Neural progenitor cell (in vitro differentiated cells): Measurements from ENCODE around the gene PTPN4. TPM values are rescaled to one million over a fixed set of nuclear protein-coding genes. Genes with fewer than 3 reads are reported as not detected.

Source experiments
- DNase-seq: peaks from one replicate; pipeline ENCODE4 v3.0.0-alpha.2; 2016; ENCODE audit warnings: low spot score
- H2AFZ ChIP-seq: fragments of 200-600 bp; sonication (generic); replicated peaks from 2 replicates; pipeline ENCODE4 v1.6.1; 2016; ENCODE audit warnings: antibody characterized with exemption
- H3F3A ChIP-seq: fragments of 200-600 bp; sonication (generic); 2 replicates; pipeline ENCODE4 v1.6.1; 2016; ENCODE audit warnings: antibody characterized with exemption, low read depth
- H3K27ac ChIP-seq: fragments of 200-600 bp; sonication (generic); 2 replicates; pipeline ENCODE4 v1.5.1; 2016; ENCODE audit warnings: mild to moderate bottlenecking
- H3K27me3 ChIP-seq: fragments of 200-600 bp; sonication (generic); 2 replicates; pipeline ENCODE4 v1.6.1; 2016; ENCODE audit warnings: mild to moderate bottlenecking, moderate library complexity
- H3K36me3 ChIP-seq: fragments of 200-600 bp; sonication (generic); 2 replicates; pipeline ENCODE4 v1.5.1; 2016
- H3K4me1 ChIP-seq: fragments of 200-600 bp; sonication (generic); 2 replicates; pipeline ENCODE4 v1.6.1; 2016; ENCODE audit warnings: mixed run types
- H3K4me2 ChIP-seq: fragments of 200-600 bp; sonication (generic); 2 replicates; pipeline ENCODE4 v1.6.1; 2016
- H3K4me3 ChIP-seq: fragments of 200-600 bp; sonication (generic); 2 replicates; pipeline ENCODE4 v1.5.1; 2016
- H3K79me2 ChIP-seq: fragments of 200-600 bp; sonication (generic); 2 replicates; pipeline ENCODE4 v1.6.1; 2016; ENCODE audit warnings: low read depth
- H3K9ac ChIP-seq: fragments of 200-600 bp; sonication (generic); 2 replicates; pipeline ENCODE4 v1.6.1; 2016
- H3K9me3 ChIP-seq: fragments of 200-600 bp; sonication (generic); 2 replicates; pipeline ENCODE4 v1.5.1; 2016; ENCODE audit warnings: low read depth
- H4K20me1 ChIP-seq: fragments of 200-600 bp; sonication (generic); 2 replicates; pipeline ENCODE4 v1.6.1; 2016; ENCODE audit warnings: low read depth
- H3K27ac Mint-ChIP-seq: 3 replicates; pipeline ENCODE4 v1.8.0; 2021; ENCODE audit warnings: mixed read lengths
- H3K27me3 Mint-ChIP-seq: 2 replicates; pipeline ENCODE4 v1.8.0; 2022; ENCODE audit warnings: low read depth, mild to moderate bottlenecking, inconsistent platforms, moderate library complexity, mixed read lengths; ENCODE audit not compliant: insufficient read depth
- H3K36me3 Mint-ChIP-seq: 3 replicates; pipeline ENCODE4 v1.8.0; 2021; ENCODE audit warnings: mixed read lengths
- H3K4me1 Mint-ChIP-seq: 3 replicates; pipeline ENCODE4 v1.8.0; 2021; ENCODE audit warnings: mixed read lengths
- H3K4me3 Mint-ChIP-seq: 3 replicates; pipeline ENCODE4 v1.8.0; 2021; ENCODE audit warnings: mild to moderate bottlenecking, moderate library complexity, mixed read lengths
- H3K9me3 Mint-ChIP-seq: 3 replicates; pipeline ENCODE4 v1.8.0; 2020; ENCODE audit warnings: mixed read lengths
- EZH2 ChIP-seq: fragments of 200-600 bp; sonication (generic); IDR thresholded peaks from 2 replicates; pipeline ENCODE4 v1.6.1; 2017; ENCODE audit warnings: antibody characterized with exemption, mild to moderate bottlenecking, moderate library complexity
- EZH2phosphoT487 ChIP-seq: fragments of 200-600 bp; sonication (generic); IDR thresholded peaks from 2 replicates; pipeline ENCODE4 v1.6.1; 2017; ENCODE audit warnings: antibody characterized with exemption
- total RNA-seq: library from RNA; depleted of rRNA; stranded (reverse); fragments of >200 nt; gene quantifications from 2 replicates; pipeline ENCODE4 v1.2.3, GENCODE V29; 2015; ENCODE audit warnings: low replicate concordance
- TF ChIP-seq, protein P1 (sequence below): fragments of 200-600 bp; sonication (generic); IDR thresholded peaks from 2 replicates; pipeline ENCODE4 v1.5.1; 2017; ENCODE audit warnings: antibody characterized with exemption, mild to moderate bottlenecking

PTPN4 gene
- total RNA-seq, 1 donor from 2014 or later, result 51.8 TPM

- H3F3A ChIP-seq, result no peaks in the 10 kb centered on the region
- H3K36me3 ChIP-seq, result no peaks in the 10 kb centered on the region
- no peaks in the 10 kb centered on the region for H3K27me3 ChIP-seq
- peaks cover 100% of the 10 kb centered on the region for H3K79me2 ChIP-seq
- H3K9ac ChIP-seq, result no peak overlapping the region
- no peak overlapping the region for H3K4me3 ChIP-seq
- Mint-ChIP-seq H3K4me3 (no peak overlapping the region), H3K36me3 (peaks cover 17% of the 10 kb centered on the region), H3K27me3 (peaks cover 2% of the 10 kb centered on the region), H3K4me1 (peaks cover 7% of the 10 kb centered on the region), H3K27ac (no peak overlapping the region), H3K9me3 (peaks cover 16% of the 10 kb centered on the region)
- H3K4me1 ChIP-seq, result peaks cover 17% of the 10 kb centered on the region
- DNase-seq, result no peak
- H3K27ac ChIP-seq, result no peak overlapping the region
- no peak overlapping the region for H2AFZ ChIP-seq
- H4K20me1 ChIP-seq, result peaks cover 66% of the 10 kb centered on the region
- TF ChIP-seq, protein P1, sequence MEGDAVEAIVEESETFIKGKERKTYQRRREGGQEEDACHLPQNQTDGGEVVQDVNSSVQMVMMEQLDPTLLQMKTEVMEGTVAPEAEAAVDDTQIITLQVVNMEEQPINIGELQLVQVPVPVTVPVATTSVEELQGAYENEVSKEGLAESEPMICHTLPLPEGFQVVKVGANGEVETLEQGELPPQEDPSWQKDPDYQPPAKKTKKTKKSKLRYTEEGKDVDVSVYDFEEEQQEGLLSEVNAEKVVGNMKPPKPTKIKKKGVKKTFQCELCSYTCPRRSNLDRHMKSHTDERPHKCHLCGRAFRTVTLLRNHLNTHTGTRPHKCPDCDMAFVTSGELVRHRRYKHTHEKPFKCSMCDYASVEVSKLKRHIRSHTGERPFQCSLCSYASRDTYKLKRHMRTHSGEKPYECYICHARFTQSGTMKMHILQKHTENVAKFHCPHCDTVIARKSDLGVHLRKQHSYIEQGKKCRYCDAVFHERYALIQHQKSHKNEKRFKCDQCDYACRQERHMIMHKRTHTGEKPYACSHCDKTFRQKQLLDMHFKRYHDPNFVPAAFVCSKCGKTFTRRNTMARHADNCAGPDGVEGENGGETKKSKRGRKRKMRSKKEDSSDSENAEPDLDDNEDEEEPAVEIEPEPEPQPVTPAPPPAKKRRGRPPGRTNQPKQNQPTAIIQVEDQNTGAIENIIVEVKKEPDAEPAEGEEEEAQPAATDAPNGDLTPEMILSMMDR, result no peak
- TF ChIP-seq EZH2phosphoT487, result no peak
- no peak for TF ChIP-seq EZH2
- H3K4me2 ChIP-seq, result no peak overlapping the region
- no peaks in the 10 kb centered on the region for H3K9me3 ChIP-seq
Observed at GRCh38 chr2:119768742-119769141, 9.0 kb downstream of the PTPN4 start.

- Histone ChIP-seq H3K27me3 (no peaks in the 10 kb centered on the region), H3K9ac (no peak overlapping the region), H3K4me3 (no peak overlapping the region), H3K9me3 (no peaks in the 10 kb centered on the region), H3K36me3 (no peaks in the 10 kb centered on the region), H3K79me2 (peaks cover 100% of the 10 kb centered on the region), H3K4me1 (peaks cover 8% of the 10 kb centered on the region), H4K20me1 (peaks cover 58% of the 10 kb centered on the region), H3K27ac (no peak overlapping the region), H3K4me2 (no peak overlapping the region), H2AFZ (no peak overlapping the region), H3F3A (no peaks in the 10 kb centered on the region)
- H3K4me3 Mint-ChIP-seq, result no peak overlapping the region
- no peaks in the 10 kb centered on the region for H3K4me1 Mint-ChIP-seq
- peaks cover 22% of the 10 kb centered on the region for H3K9me3 Mint-ChIP-seq
- peaks cover 23% of the 10 kb centered on the region for H3K36me3 Mint-ChIP-seq
- no peak for DNase-seq
- TF ChIP-seq, protein P1, result no peak
- TF ChIP-seq EZH2 (no peak), EZH2phosphoT487 (no peak)
- H3K27ac Mint-ChIP-seq, result no peak overlapping the region
- H3K27me3 Mint-ChIP-seq, result peaks cover 2% of the 10 kb centered on the region
Observed at GRCh38 chr2:119769645-119770044, 9.9 kb downstream of the PTPN4 start.

DNA sequence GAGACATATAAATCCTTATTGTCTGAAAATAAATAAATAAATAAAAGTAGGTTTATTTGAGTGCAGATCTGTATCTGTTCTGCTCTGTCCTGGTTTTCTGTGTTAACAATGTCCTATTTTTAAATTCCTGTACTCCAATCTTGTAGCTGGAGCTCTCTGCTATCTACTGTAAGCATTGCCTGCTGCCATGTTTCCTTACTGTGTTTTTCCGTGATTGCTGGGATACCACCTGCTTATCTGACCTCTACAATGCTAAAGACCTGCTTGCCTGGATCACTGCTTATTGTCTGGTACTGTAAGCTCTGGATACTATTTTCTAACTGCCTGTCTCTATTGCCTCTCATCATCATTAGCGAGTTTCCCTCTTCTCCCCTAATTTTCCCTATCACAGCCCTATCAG is 11.6 kb downstream of the PTPN4 start:
- no peak overlapping the region for H2AFZ ChIP-seq
- H3K27ac ChIP-seq, result no peak overlapping the region
- no peaks in the 10 kb centered on the region for H3F3A ChIP-seq
- H3K4me2 ChIP-seq, result no peak overlapping the region
- DNase-seq, result no peak
- H3K4me3 Mint-ChIP-seq, result no peak overlapping the region
- peaks cover 21% of the 10 kb centered on the region for H3K36me3 Mint-ChIP-seq
- H3K27me3 Mint-ChIP-seq, result peaks cover 3% of the 10 kb centered on the region
- H3K4me1 Mint-ChIP-seq, result no peaks in the 10 kb centered on the region
- no peak for TF ChIP-seq EZH2phosphoT487
- TF ChIP-seq, protein P1, result no peak
- no peak for TF ChIP-seq EZH2
- H4K20me1 ChIP-seq, result peaks cover 48% of the 10 kb centered on the region
- no peak overlapping the region for H3K27ac Mint-ChIP-seq
- no peak overlapping the region for H3K4me3 ChIP-seq
- no peaks in the 10 kb centered on the region for H3K27me3 ChIP-seq
- H3K9me3 Mint-ChIP-seq, result peaks cover 20% of the 10 kb centered on the region
- H3K79me2 ChIP-seq, result peaks cover 99% of the 10 kb centered on the region
- no peaks in the 10 kb centered on the region for H3K9me3 ChIP-seq
- H3K4me1 ChIP-seq, result peaks cover 6% of the 10 kb centered on the region
- H3K9ac ChIP-seq, result no peak overlapping the region
- no peaks in the 10 kb centered on the region for H3K36me3 ChIP-seq
